ENCODE measurements around the gene USP46.

The USP46 gene

DNA sequence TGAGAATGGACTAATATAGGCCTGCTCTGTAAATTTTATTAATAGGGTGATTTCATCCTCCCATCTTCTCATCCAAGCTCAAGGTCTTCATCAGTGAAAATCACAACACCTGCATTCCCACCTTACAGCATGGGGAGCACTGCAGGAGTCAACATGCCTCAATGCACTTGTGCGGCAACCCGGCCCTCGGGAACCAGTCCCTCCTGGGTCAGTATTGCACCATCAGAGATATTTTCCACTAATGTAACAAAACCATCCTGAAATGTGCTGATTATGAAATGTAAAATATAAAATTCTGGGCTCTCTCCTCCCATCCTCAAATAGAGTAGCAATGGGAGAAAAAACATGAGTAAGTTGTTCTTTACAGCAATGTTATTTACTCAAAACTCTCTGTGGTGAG, 13.0 kb downstream of the USP46 start:
- ATAC-seq (replicated peaks) (no peak), DNase-seq (no peak)
- no peaks in the 10 kb centered on the region for H3K9me3 Mint-ChIP-seq
- no peak overlapping the region for H3K27ac Mint-ChIP-seq
- no peak overlapping the region for H3K4me3 Mint-ChIP-seq
- H3K27me3 Mint-ChIP-seq: no peaks in the 10 kb centered on the region
- no peaks in the 10 kb centered on the region for H3K36me3 Mint-ChIP-seq (ENCODE audit: insufficient read depth)
- H3K4me1 Mint-ChIP-seq (ENCODE audit: low read depth in 2 of 2): peaks cover 26 to 32% of the 10 kb centered on the region in 2 donors

DNA sequence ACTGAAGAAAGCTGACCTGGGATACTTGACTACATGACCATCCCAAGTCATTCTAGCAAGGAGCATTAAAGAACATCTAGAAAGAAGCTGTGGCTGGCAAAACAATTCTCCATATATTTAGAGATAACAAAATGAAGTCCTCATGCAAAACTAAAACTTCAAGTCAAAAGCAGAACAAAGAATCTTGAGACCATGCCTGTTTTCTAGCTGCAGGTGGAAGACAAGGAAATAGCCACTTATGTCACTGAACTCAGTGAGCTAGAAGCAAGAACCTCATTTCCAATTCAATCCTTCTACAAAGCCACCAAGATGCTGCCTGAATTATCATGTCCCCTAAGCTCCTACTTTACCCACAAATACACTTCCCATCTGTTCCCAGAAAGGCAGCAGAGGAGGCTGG, 13.8 kb downstream of the USP46 start:
- H3K4me1 Mint-ChIP-seq (ENCODE audit: low read depth in 2 of 2): peaks cover 29 to 32% of the 10 kb centered on the region in 2 donors
- H3K4me3 Mint-ChIP-seq: no peak overlapping the region
- no peak for DNase-seq
- H3K27me3 Mint-ChIP-seq: no peaks in the 10 kb centered on the region
- H3K9me3 Mint-ChIP-seq: no peaks in the 10 kb centered on the region
- H3K27ac Mint-ChIP-seq: no peak overlapping the region
- no peak for ATAC-seq (replicated peaks)
- no peaks in the 10 kb centered on the region for H3K36me3 Mint-ChIP-seq (ENCODE audit: insufficient read depth)

DNA sequence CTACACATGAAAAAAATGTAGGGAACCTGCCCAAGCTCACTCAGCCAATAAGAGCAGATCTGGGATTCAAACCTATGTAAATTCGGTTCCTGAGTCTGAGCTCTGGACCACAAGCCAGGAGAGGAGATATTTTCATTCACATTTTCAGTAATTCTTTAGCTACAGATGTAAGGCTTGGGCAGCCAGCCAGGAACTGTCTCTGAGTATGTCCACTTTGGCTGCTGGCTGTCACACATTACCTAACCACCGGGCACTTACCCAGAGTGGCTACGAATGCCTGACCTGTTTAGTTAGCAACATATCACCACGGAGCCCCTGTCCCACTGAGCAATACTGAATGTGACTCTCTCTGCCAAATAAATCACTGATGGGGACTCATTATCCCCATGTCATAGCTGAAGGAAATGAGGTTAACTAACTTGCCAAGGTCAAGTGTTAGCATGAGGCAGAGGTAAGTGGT, 15.3 kb downstream of the USP46 start:
- H3K27me3 Mint-ChIP-seq: no peaks in the 10 kb centered on the region
- no peaks in the 10 kb centered on the region for H3K36me3 Mint-ChIP-seq (ENCODE audit: insufficient read depth)
- no peak for DNase-seq
- no peak for ATAC-seq (replicated peaks)
- H3K9me3 Mint-ChIP-seq: no peaks in the 10 kb centered on the region
- H3K27ac Mint-ChIP-seq: no peak overlapping the region
- H3K4me3 Mint-ChIP-seq: no peak overlapping the region
- H3K4me1 Mint-ChIP-seq (ENCODE audit: low read depth in 2 of 2): peaks cover 24 to 25% of the 10 kb centered on the region in 2 donors

- ATAC-seq (replicated peaks): no peak
- no peaks in the 10 kb centered on the region for H3K27me3 Mint-ChIP-seq
- peaks cover 24 to 25% of the 10 kb centered on the region in 2 donors for H3K4me1 Mint-ChIP-seq (ENCODE audit: low read depth in 2 of 2)
- no peak for DNase-seq
- no peak overlapping the region for H3K4me3 Mint-ChIP-seq
- H3K9me3 Mint-ChIP-seq: no peaks in the 10 kb centered on the region
- H3K36me3 Mint-ChIP-seq (ENCODE audit: insufficient read depth): no peaks in the 10 kb centered on the region
- no peak overlapping the region for H3K27ac Mint-ChIP-seq
These were observed 15.9 kb downstream of the USP46 start for GRCh38 chr4:52643190-52643589.

- ATAC-seq (replicated peaks): no peak
- no peaks in the 10 kb centered on the region for H3K36me3 Mint-ChIP-seq (ENCODE audit: insufficient read depth)
- no peaks in the 10 kb centered on the region for H3K9me3 Mint-ChIP-seq
- no peak for DNase-seq
- no peaks in the 10 kb centered on the region for H3K27me3 Mint-ChIP-seq
- peaks cover 25 to 34% of the 10 kb centered on the region in 2 donors for H3K4me1 Mint-ChIP-seq (ENCODE audit: low read depth in 2 of 2)
- H3K4me3 Mint-ChIP-seq: no peak overlapping the region
- H3K27ac Mint-ChIP-seq: no peak overlapping the region
These were observed 17.1 kb downstream of the USP46 start for GRCh38 chr4:52641854-52642563.

GRCh38 chr4:52640808-52641565, 18.1 kb downstream of the USP46 start:
- no peaks in the 10 kb centered on the region for H3K27me3 Mint-ChIP-seq
- H3K36me3 Mint-ChIP-seq (ENCODE audit: insufficient read depth): no peaks in the 10 kb centered on the region
- ATAC-seq (replicated peaks): no peak
- no peaks in the 10 kb centered on the region for H3K9me3 Mint-ChIP-seq
- H3K4me3 Mint-ChIP-seq: no peak overlapping the region
- DNase-seq: no peak
- H3K4me1 Mint-ChIP-seq (ENCODE audit: low read depth in 2 of 2): peaks cover 24 to 32% of the 10 kb centered on the region in 2 donors
- H3K27ac Mint-ChIP-seq: no peak overlapping the region

- H3K4me1 Mint-ChIP-seq (ENCODE audit: low read depth in 2 of 2): peaks cover 23 to 44% of the 10 kb centered on the region in 2 donors
- no peaks in the 10 kb centered on the region for H3K27me3 Mint-ChIP-seq
- H3K27ac Mint-ChIP-seq: no peak overlapping the region
- ATAC-seq (replicated peaks): no peak
- no peak for DNase-seq
- no peak overlapping the region for H3K4me3 Mint-ChIP-seq
- no peaks in the 10 kb centered on the region for H3K9me3 Mint-ChIP-seq
- H3K36me3 Mint-ChIP-seq (ENCODE audit: insufficient read depth): no peaks in the 10 kb centered on the region
These were observed 20.4 kb downstream of the USP46 start for GRCh38 chr4:52638717-52639116.

DNA sequence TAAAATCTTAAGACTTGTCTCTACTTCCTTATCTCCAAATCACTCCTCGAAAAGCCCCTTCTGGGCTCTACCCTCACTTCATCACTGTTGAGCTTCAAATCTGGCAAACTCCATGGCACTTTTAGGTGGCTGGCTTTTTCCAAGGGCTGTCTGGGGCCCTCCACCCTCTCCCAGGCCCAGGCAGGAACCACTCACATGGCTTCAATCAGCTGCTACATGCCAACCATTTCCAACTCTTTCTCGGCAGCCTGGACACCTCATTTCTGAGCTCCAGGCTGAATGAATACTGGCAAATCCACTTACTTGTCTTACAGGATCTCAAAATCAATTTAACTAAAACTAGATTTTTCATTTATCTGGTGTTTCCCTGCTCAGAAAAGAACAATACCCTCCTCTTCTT, 22.0 kb downstream of the USP46 start:
- Mint-ChIP-seq H3K4me1 (ENCODE audit: low read depth in 2 of 2) (peaks cover 13 to 35% of the 10 kb centered on the region in 2 donors), H3K27ac (peak overlapping the region in 1 of 2 donors; percentile 52), H3K27me3 (no peaks in the 10 kb centered on the region), H3K9me3 (no peaks in the 10 kb centered on the region), H3K4me3 (no peak overlapping the region), H3K36me3 (ENCODE audit: insufficient read depth) (no peaks in the 10 kb centered on the region)
- no peak for ATAC-seq (replicated peaks)
- DNase-seq: no peak

DNA sequence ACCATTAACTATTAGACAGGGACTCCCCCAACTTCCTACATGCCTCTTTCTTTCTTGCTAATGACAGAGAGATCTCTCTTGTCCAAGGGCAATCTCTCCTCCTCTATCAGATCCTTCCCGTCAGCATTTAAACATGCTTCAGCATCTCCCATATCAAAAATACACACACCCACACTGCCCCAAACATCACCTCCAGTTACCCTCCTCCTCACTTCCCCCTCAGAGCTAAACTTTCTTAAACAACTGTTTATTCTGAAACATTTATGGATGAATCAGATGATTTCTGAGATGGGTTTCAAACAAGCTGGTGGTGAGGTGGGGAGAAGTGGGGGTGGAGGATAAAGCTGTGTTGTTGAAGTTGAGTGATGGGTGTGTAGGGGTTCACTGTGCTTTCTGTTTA, 23.5 kb downstream of the USP46 start:
- Mint-ChIP-seq H3K27ac (no peak overlapping the region), H3K27me3 (no peaks in the 10 kb centered on the region), H3K4me1 (ENCODE audit: low read depth in 2 of 2) (peaks cover 13 to 23% of the 10 kb centered on the region in 2 donors), H3K4me3 (no peak overlapping the region), H3K9me3 (no peaks in the 10 kb centered on the region), H3K36me3 (ENCODE audit: insufficient read depth) (no peaks in the 10 kb centered on the region)
- no peak for DNase-seq
- ATAC-seq (replicated peaks): no peak

DNA sequence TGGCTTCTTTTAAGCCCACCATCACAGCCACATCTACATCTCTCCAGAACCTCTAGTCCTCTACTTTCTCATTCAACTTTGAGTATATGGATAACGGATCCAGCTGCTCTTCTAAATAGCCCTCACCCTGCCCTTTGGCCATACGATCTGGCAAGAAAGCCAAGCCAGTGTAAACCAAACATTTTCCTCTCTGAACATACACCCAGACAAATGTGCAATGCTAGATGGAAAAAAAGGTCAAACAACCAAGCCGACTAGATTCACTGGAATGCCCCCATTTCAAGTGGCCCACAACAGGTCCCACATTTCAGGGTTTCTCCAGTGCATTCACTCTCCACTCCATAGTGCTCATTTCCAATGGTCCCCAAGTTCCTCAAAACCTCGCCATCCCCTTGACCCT, 24.0 kb downstream of the USP46 start:
- ATAC-seq (replicated peaks) (no peak), DNase-seq (no peak)
- peaks cover 13 to 23% of the 10 kb centered on the region in 2 donors for H3K4me1 Mint-ChIP-seq (ENCODE audit: low read depth in 2 of 2)
- no peaks in the 10 kb centered on the region for H3K27me3 Mint-ChIP-seq
- H3K27ac Mint-ChIP-seq: no peak overlapping the region
- no peaks in the 10 kb centered on the region for H3K9me3 Mint-ChIP-seq
- no peak overlapping the region for H3K4me3 Mint-ChIP-seq
- H3K36me3 Mint-ChIP-seq (ENCODE audit: insufficient read depth): no peaks in the 10 kb centered on the region

DNA sequence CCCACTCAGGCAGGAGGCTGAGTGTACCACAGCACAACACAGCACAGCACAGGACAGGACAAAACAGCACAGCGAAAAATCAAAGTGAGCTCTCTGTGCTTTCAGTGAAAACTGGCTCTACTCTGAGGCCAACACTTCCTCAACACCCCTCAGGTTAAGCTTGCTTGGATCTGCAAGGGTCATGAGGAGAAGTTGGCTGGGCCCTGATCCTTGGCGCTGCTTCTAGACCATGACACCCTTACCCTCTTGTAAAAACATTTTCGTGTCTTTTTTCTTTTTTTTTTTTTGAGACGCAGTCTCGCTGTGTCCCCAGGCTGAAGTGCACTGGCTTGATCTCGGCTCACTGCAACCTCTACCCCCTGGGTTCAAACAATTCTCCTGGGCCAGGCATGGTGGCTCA, 25.3 kb downstream of the USP46 start:
- H3K4me3 Mint-ChIP-seq: no peak overlapping the region
- no peaks in the 10 kb centered on the region for H3K36me3 Mint-ChIP-seq (ENCODE audit: insufficient read depth)
- no peak overlapping the region for H3K27ac Mint-ChIP-seq
- no peaks in the 10 kb centered on the region for H3K9me3 Mint-ChIP-seq
- no peaks in the 10 kb centered on the region for H3K27me3 Mint-ChIP-seq
- ATAC-seq (replicated peaks) (no peak), DNase-seq (no peak)
- peaks cover 13 to 23% of the 10 kb centered on the region in 2 donors for H3K4me1 Mint-ChIP-seq (ENCODE audit: low read depth in 2 of 2)

- H3K27ac Mint-ChIP-seq: no peak overlapping the region
- DNase-seq (no peak), ATAC-seq (replicated peaks) (no peak)
- no peaks in the 10 kb centered on the region for H3K4me1 Mint-ChIP-seq (ENCODE audit: low read depth in 2 of 2)
- H3K36me3 Mint-ChIP-seq (ENCODE audit: insufficient read depth): peaks cover 11% of the 10 kb centered on the region
- H3K27me3 Mint-ChIP-seq: no peaks in the 10 kb centered on the region
- H3K4me3 Mint-ChIP-seq: no peak overlapping the region
- H3K9me3 Mint-ChIP-seq: no peaks in the 10 kb centered on the region
These were observed 30.1 kb downstream of the USP46 start for GRCh38 chr4:52628974-52629373.

- no peak for ATAC-seq (replicated peaks)
- Mint-ChIP-seq H3K27me3 (no peaks in the 10 kb centered on the region), H3K9me3 (no peaks in the 10 kb centered on the region), H3K36me3 (ENCODE audit: insufficient read depth) (peaks cover 11% of the 10 kb centered on the region), H3K27ac (no peak overlapping the region), H3K4me1 (ENCODE audit: low read depth in 2 of 2) (no peaks in the 10 kb centered on the region), H3K4me3 (no peak overlapping the region)
- no peak for DNase-seq
These were observed 30.6 kb downstream of the USP46 start for GRCh38 chr4:52628543-52628942.

DNA sequence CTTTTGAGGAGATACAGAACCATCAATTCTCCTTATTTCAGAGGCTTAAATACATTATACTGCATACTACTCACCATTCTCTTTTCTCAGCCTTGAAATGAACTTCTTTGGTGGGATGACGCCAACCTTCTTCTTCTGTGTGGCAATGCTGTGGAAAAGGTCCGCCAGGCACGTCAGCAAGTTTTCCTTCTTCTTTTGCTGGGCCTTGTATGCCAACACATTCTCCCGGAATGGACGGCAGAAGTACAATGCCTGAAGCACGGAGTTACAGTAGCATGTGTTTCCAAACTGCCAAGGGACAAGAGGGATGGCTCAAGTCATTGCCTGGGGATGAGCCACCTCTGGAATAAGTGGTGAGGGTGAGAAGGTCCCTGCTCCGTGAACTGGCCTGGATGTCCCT, 31.2 kb downstream of the USP46 start:
- Mint-ChIP-seq H3K4me1 (ENCODE audit: low read depth in 2 of 2) (no peaks in the 10 kb centered on the region), H3K27ac (no peak overlapping the region), H3K27me3 (no peaks in the 10 kb centered on the region), H3K9me3 (no peaks in the 10 kb centered on the region), H3K4me3 (no peak overlapping the region), H3K36me3 (ENCODE audit: insufficient read depth) (peaks cover 11% of the 10 kb centered on the region)
- no peak for ATAC-seq (replicated peaks)
- no peak for DNase-seq

Measured in effector memory CD8-positive, alpha-beta T cell (primary cell).